Endothelial cell of umbilical vein (primary cell): ENCODE data around the gene ANGPTL4. TPM values are rescaled to one million over a fixed set of nuclear protein-coding genes. Genes with fewer than 3 reads are reported as not detected.

ENCODE experiments used
- BruUV-seq: library from RNA; stranded (reverse); fragments of 400-500 nt; replicated peaks from 2 replicates; lab custom pipeline; 2021; lab: Mats Ljungman, UMichigan
- CTCF ChIA-PET: fragments of 300-600, 350-600 bp; sonication (Branson Sonifier 250); formaldehyde crosslinking; loops from one replicate; lab custom pipeline; 2021; ENCODE audit warnings: antibody characterized with exemption, inconsistent platforms; lab: Charles Lee
- POLR2A ChIA-PET: fragments of 300-600, 350-600 bp; sonication (Branson Sonifier 250); formaldehyde crosslinking; loops from one replicate; lab custom pipeline; 2021; ENCODE audit warnings: antibody characterized with exemption, inconsistent platforms; lab: Charles Lee
- DNase-seq: peaks from one replicate; pipeline ENCODE4 v3.0.0-alpha.2; 2011; ENCODE audit warnings: low read depth, low spot score
- FAIRE-seq: peaks from 2 replicates; lab custom pipeline; 2011; peaks lifted over from hg19 to GRCh38; lab: Jason Lieb, UNC
- H2AFZ ChIP-seq: 2 replicates; pipeline ENCODE4 v1.6.0; 2012; ENCODE audit warnings: low read depth, low read length, control low read depth, inconsistent platforms
- H3K27ac ChIP-seq: 2 replicates; pipeline ENCODE4 v1.5.1; 2011; ENCODE audit warnings: low read depth, mild to moderate bottlenecking, control low read depth, low read length, moderate library complexity; ENCODE audit not compliant: insufficient read depth
- H3K27me3 ChIP-seq, 2 experiments: 2 replicates each; pipeline versions ENCODE4 v1.6.0 to v1.6.1; 2011; ENCODE audit warnings: low read length in 2 of 2, mixed read lengths in 1 of 2; ENCODE audit not compliant: control insufficient read depth in 2 of 2, insufficient read depth in 2 of 2
- H3K36me3 ChIP-seq, 2 experiments: 2 replicates in 1 of 2; 3 replicates in 1 of 2; pipeline ENCODE4 v1.5.1; 2011; ENCODE audit warnings: low read length in 2 of 2, mild to moderate bottlenecking in 1 of 2, moderate library complexity in 1 of 2; ENCODE audit not compliant: control insufficient read depth in 2 of 2, insufficient read depth in 2 of 2; ENCODE audit errors: extremely low read depth in 1 of 2
- H3K4me1 ChIP-seq: 3 replicates; pipeline ENCODE4 v1.5.1; 2011; ENCODE audit warnings: mild to moderate bottlenecking, low read length; ENCODE audit not compliant: control insufficient read depth, insufficient read depth; ENCODE audit errors: extremely low read depth
- H3K4me2 ChIP-seq: 2 replicates; pipeline ENCODE4 v1.6.1; 2011; ENCODE audit warnings: low read length, control low read depth, mixed read lengths; ENCODE audit not compliant: insufficient read depth
- H3K4me3 ChIP-seq, 3 experiments: fragments of 200-600 bp in 1 of 3; sonication (generic), shearing (Covaris generic) in 1 of 3; replicated peaks in 1 of 3; 2 replicates each; pipeline ENCODE4 v1.5.1; 2011 to 2016; ENCODE audit warnings: control low read depth in 3 of 3, low read length in 3 of 3, mild to moderate bottlenecking in 2 of 3, inconsistent platforms in 1 of 3, low read depth in 1 of 3, moderate library complexity in 1 of 3; ENCODE audit not compliant: insufficient read depth in 1 of 3
- H3K79me2 ChIP-seq: 2 replicates; pipeline ENCODE4 v1.6.0; 2012; ENCODE audit warnings: low read length, inconsistent platforms; ENCODE audit not compliant: control insufficient read depth, insufficient read depth
- H3K9ac ChIP-seq: replicated peaks from 2 replicates; pipeline ENCODE3; 2011; ENCODE audit warnings: low read length, control low read depth; ENCODE audit not compliant: insufficient read depth; ENCODE audit errors: extremely low read depth
- H3K9me1 ChIP-seq: replicated peaks from 3 replicates; pipeline ENCODE4 v1.6.0; 2011; ENCODE audit warnings: mild to moderate bottlenecking, low read length; ENCODE audit not compliant: control insufficient read depth, insufficient read depth; ENCODE audit errors: extremely low read depth
- H3K9me3 ChIP-seq: replicated peaks from 2 replicates; pipeline ENCODE4 v1.5.1; 2012; ENCODE audit warnings: low read length, inconsistent platforms; ENCODE audit not compliant: control insufficient read depth, insufficient read depth
- H4K20me1 ChIP-seq: replicated peaks from 2 replicates; pipeline ENCODE3; 2011; ENCODE audit warnings: mild to moderate bottlenecking, low read length; ENCODE audit not compliant: control insufficient read depth, insufficient read depth; ENCODE audit errors: extremely low read depth
- EZH2 ChIP-seq: IDR thresholded peaks from 2 replicates; pipeline ENCODE4 v1.6.1; 2012; ENCODE audit warnings: borderline replicate concordance, low read depth, mild to moderate bottlenecking, moderate library complexity, low read length, inconsistent platforms; ENCODE audit not compliant: severe bottlenecking
- JUN ChIP-seq: IDR thresholded peaks from 2 replicates; pipeline ENCODE4 v1.6.1; 2011; ENCODE audit warnings: borderline replicate concordance, low read depth; ENCODE audit not compliant: insufficient read length, insufficient read depth
- POLR2A ChIP-seq: IDR thresholded peaks from 2 replicates; pipeline ENCODE4 v1.6.1; 2012; ENCODE audit warnings: low read depth, mild to moderate bottlenecking, control low read depth, low read length
- POLR2AphosphoS5 ChIP-seq: IDR thresholded peaks from 2 replicates; pipeline ENCODE4 v1.6.1; 2012; ENCODE audit warnings: low read depth, mild to moderate bottlenecking, control low read depth, low read length, moderate library complexity; ENCODE audit not compliant: insufficient read depth
- dilution Hi-C: fragments of 300-500 bp; cut with MboI; formaldehyde crosslinking; loops from one replicate; pipeline ENCODE4 v1.15.0; 2019; ENCODE audit warnings: low sequenced_read_pairs; ENCODE audit not compliant: extremely low pct_ligation_motif_present
- intact Hi-C: fragments of 100-400 bp; cut with micrococcal nuclease; formaldehyde crosslinking; loops from one replicate; pipeline ENCODE4 v1.10.0; 2022
- polyA plus RNA-seq, 4 experiments: library from polyadenylated mRNA; depleted of rRNA in 3 of 4; stranded (reverse) in 3 of 4; unstranded in 1 of 4; fragments of >200 nt; gene quantifications; 2 replicates each; pipeline versions ENCODE4 v1.2.1 to v1.2.3, GENCODE V29; 2011 to 2012; ENCODE audit warnings: missing spikeins in 1 of 4
- total RNA-seq: library from RNA; stranded (reverse); gene quantifications from 2 replicates; pipeline ENCODE4 v1.2.3, GENCODE V29; 2021
- TF ChIP-seq, protein P1 (sequence below): IDR thresholded peaks from 2 replicates; pipeline ENCODE4 v1.6.1; 2011; ENCODE audit not compliant: insufficient read depth, insufficient read length

Gene ANGPTL4
- total and polyA plus RNA-seq, 2 donors (not counting 3 experiments of a cell fraction or from before 2014, with no cell fraction given) = 3.9 to 14.1 TPM

GRCh38 chr19:8342684-8343482 is 21.1 kb upstream of the ANGPTL4 start, which contains the start of gene KANK3:
Gene KANK3 (minus strand): TSS chr19:8343262. CDS start chr19:8337828, 5,434 bp downstream.
- peak within 1 kb of the TSS; percentile 80 for H3K9ac ChIP-seq
- H3K79me2 ChIP-seq = no peaks in the 10 kb centered on the region
- H3K27ac ChIP-seq = peak within 1 kb of the TSS; percentile 80
- H2AFZ ChIP-seq = peak within 1 kb of the TSS; percentile 86
- peaks cover 26% of the 10 kb centered on the region for H3K4me1 ChIP-seq
- H3K27me3 ChIP-seq = no peaks in the 10 kb centered on the region
- H3K4me3 ChIP-seq = peak within 1 kb of the TSS; percentile 52 to 65 (median 61)
- no peaks in the 10 kb centered on the region for H3K9me3 ChIP-seq
- TF ChIP-seq EZH2 (no peak), POLR2AphosphoS5 (peak; percentile 62), POLR2A (peak; percentile 88), JUN (no peak)
- TF ChIP-seq, protein P1, sequence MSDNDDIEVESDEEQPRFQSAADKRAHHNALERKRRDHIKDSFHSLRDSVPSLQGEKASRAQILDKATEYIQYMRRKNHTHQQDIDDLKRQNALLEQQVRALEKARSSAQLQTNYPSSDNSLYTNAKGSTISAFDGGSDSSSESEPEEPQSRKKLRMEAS = no peak
- ChIA-PET POLR2A (interaction anchor here (0.5 to 1.8 kb wide), 3 partner anchors 11 to 48 kb away, joined by 4 to 8 read pairs (median 4); partner anchors contain the start of gene RAB11B), CTCF (interaction anchor here (1.0 to 3.5 kb wide), 5 partner anchors 11 to 400 kb away, joined by 3 to 20 read pairs (median 7); partner anchors contain the start of genes MARCHF2 and TIMM44)
- peak within 1 kb of the TSS; percentile 80 for H3K4me2 ChIP-seq
- H3K36me3 ChIP-seq = no peaks in the 10 kb centered on the region
- BruUV-seq = no TSS peak
- DNase-seq (peak; percentile 94), FAIRE-seq (peak; percentile 98)
- intact Hi-C loops (loop anchor here (2.0 kb wide), 2 partner anchors 22 to 34 kb away; partner anchors contain the start of genes CD320, NDUFA7 and RPS28), dilution Hi-C loops (no loop called here)
- H3K9me1 ChIP-seq = no peaks in the 10 kb centered on the region
- H4K20me1 ChIP-seq = no peaks in the 10 kb centered on the region
